WTC11 (cell line): ENCODE data around the gene LMOD3.

ENCODE experiments used
- CTCF ChIP-seq: fragments of 200-600 bp; IDR thresholded peaks from 2 replicates; pipeline ENCODE4 v1.8.0; 2022; ENCODE audit warnings: antibody characterized with exemption
- GRHL2 ChIP-seq: fragments of 250-450 bp; sonication (Bioruptor Pico); IDR thresholded peaks from 2 replicates; pipeline ENCODE4 v1.8.0; 2022; ENCODE audit warnings: mild to moderate bottlenecking, moderate library complexity; ENCODE audit not compliant: insufficient replicate concordance, severe bottlenecking
- SP1 ChIP-seq: sonication (generic); formaldehyde crosslinking; conservative IDR thresholded peaks from 2 replicates; pipeline ENCODE4 v1.8.1; 2022; ENCODE audit warnings: missing genetic modification reagents
- ZNF396 ChIP-seq: fragments of 250-450 bp; sonication (Bioruptor Pico); IDR thresholded peaks from 2 replicates; pipeline ENCODE4 v1.8.0; 2021; ENCODE audit warnings: mild to moderate bottlenecking, moderate library complexity, borderline replicate concordance

- TF ChIP-seq GRHL2 = no peak
- no peak for TF ChIP-seq ZNF396 (CRISPR knock-in tag)
- no peak for TF ChIP-seq CTCF
- no peak for TF ChIP-seq SP1 (CRISPR knock-in tag)
Observed at GRCh38 chr3:69141313-69141712, 18.9 kb upstream of the LMOD3 start.
